ENCODE measurements around the gene RHOV.

RHOV gene

GRCh38 chr15:40826423-40827075, 47.5 kb downstream of the RHOV start:
- no peak overlapping the region for H3K4me3 ChIP-seq (ENCODE audit: low read length)
- DNase-seq (ENCODE audit: low read depth, low spot score): no peak

DNA sequence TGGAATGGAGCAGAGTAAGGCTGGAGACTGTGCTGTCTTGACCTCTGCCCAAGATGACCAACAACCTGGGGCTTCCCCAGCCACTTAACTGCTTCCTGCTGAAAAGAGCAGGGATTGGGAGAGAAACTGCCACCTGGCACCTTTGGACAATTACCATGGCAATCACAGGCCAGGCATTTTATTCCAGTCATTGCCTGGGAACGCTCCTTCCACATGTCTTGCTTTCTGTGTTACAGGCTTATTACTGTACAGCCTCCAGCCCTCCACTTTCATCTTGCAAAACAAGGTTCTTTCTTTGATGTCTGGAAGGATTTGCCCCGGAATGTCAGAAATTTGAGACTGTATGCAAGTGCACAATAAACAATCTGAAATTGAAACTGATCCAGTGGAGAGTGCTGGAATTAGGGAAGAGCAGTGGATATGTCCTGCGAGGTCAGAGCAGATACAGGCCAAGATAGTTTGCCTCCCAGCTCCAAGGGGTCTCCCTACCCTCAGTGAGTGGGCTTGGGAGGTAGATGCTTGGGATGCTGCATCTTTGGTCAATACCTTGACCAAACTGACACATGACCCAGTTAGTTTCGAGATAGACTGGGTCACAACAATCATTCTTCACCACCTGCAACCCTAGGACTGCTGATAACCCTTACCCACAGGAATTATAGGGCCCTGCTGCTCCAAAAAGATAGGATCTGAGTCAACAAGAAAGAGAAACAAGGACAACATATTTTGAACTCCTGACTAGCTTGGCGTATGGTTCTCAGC, 48.2 kb downstream of the RHOV start:
- DNase-seq (ENCODE audit: low read depth, low spot score): no peak
- no peak overlapping the region for H3K4me3 ChIP-seq (ENCODE audit: low read length)

GRCh38 chr15:40823572-40824343, 50.3 kb downstream of the RHOV start:
- DNase-seq (ENCODE audit: low read depth, low spot score): no peak
- no peak overlapping the region for H3K4me3 ChIP-seq (ENCODE audit: low read length)

Data from Jurkat, Clone E6-1 (cell line).